ENCODE results near the gene UGT1A5.

DNA sequence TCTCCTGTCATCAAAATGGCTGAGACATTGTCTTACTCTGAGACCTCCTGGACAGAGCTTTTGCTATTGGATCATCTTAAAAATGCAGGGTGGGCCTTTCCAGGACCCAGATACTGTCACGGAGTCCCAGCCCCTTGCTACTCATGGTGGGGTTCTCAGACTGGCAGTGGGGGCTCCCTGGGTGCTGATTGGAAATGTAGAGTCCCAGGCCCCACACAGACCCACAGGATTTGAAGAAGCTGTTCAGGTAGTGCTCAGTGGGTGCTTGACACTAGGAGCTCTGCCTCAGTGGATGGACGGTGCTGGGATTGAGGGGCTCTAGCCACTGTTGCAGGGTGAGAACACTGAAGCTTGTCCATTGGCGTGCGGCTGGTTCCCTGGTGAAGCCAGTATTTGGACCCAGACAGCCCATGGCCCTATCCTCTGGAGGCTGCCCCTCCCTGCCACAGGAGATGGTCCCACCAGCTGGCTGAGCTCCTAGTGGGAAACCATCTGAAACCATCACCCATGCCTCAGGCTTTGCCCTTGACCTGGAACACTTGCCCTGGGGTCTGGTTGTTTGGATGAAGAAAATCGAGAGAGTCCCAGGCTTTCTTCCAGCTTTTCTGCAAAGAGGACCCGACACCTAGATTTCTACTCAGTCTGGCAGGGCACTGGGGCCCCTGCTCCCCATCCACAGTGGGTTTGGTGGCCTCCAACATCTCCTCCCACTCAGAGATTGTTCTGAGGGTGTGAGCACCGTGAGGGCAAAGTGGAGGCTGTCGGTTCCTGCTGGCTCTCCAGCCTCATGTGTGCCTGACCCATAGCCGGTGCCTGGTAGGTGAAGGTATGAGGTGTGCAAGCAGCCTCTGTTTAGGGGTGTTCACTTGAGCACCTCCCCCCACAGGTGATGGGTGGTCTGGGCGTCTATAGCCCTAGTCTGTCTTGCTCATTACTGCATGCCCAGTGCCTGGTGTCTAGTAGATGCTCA is 95.5 kb downstream of the UGT1A5 start:
- no peak for TF ChIP-seq TAF1 (IDR thresholded peaks at IDR 0.05; ENCODE audit: borderline replicate concordance, insufficient read depth, low read length)
- no peak for TF ChIP-seq POLR2AphosphoS5 (IDR thresholded peaks at IDR 0.05; ENCODE audit: low read depth, low read length)
